ENCODE data around the gene CNTNAP5. TPM values are rescaled to one million over a fixed set of nuclear protein-coding genes. Genes with fewer than 3 reads are reported as not detected.

CNTNAP5 gene
- total RNA-seq, 1 donor from 2014 or later = 5.0 TPM

DNA sequence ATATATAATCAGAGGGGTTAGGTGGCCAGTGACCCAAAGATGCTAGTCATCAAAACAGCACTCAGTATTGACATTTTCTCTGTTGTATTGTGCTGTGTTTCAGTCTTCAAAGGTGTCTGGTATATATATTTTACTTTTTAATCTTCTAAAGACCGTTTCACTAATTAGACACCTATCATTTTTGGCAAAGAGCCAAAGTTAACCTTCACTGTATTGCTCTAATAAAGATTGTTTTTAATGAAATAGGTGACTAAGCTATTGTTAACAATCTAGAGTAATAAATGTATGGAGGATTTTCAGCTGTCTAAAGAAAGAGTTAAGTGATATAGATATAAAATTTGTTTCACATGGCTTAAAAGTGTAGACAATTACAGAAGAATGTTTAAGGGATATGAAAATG lies 264.0 kb downstream of the CNTNAP5 start:
- no peak overlapping the region for H3K4me3 Mint-ChIP-seq
- H3K9me3 Mint-ChIP-seq = no peaks in the 10 kb centered on the region
- no peak for DNase-seq (ENCODE audit: extremely low spot score, unreplicated experiment)
- TF ChIP-seq, protein P1, sequence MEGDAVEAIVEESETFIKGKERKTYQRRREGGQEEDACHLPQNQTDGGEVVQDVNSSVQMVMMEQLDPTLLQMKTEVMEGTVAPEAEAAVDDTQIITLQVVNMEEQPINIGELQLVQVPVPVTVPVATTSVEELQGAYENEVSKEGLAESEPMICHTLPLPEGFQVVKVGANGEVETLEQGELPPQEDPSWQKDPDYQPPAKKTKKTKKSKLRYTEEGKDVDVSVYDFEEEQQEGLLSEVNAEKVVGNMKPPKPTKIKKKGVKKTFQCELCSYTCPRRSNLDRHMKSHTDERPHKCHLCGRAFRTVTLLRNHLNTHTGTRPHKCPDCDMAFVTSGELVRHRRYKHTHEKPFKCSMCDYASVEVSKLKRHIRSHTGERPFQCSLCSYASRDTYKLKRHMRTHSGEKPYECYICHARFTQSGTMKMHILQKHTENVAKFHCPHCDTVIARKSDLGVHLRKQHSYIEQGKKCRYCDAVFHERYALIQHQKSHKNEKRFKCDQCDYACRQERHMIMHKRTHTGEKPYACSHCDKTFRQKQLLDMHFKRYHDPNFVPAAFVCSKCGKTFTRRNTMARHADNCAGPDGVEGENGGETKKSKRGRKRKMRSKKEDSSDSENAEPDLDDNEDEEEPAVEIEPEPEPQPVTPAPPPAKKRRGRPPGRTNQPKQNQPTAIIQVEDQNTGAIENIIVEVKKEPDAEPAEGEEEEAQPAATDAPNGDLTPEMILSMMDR (conservative IDR thresholded peaks at IDR 0.05) = no peak
- no peaks in the 10 kb centered on the region for H3K27me3 Mint-ChIP-seq
- no peaks in the 10 kb centered on the region for H3K36me3 Mint-ChIP-seq
- H3K4me1 Mint-ChIP-seq (ENCODE audit: unreplicated experiment) = no peaks in the 10 kb centered on the region
- no peak overlapping the region for H3K27ac Mint-ChIP-seq

DNA sequence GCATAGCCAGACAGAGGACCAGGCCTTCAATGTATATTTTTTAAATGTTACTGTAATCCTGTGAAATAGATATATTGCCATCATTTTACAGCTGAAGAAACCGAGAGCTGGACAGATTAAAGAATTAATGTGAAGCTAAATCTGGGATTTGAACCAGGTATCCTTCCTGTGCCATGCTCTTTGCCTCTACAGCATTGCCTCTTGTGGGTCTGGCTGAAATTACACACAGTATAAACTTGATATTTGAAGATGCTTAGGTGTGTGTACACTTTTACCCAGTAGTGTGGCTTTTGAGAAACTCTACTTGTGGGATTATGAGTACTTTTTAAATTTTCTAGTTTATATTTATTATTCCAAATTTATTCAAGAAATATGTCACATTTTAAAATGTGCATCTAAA lies 264.5 kb downstream of the CNTNAP5 start:
- H3K4me1 Mint-ChIP-seq (ENCODE audit: unreplicated experiment) = no peaks in the 10 kb centered on the region
- no peak for DNase-seq (ENCODE audit: extremely low spot score, unreplicated experiment)
- no peaks in the 10 kb centered on the region for H3K36me3 Mint-ChIP-seq
- no peak overlapping the region for H3K4me3 Mint-ChIP-seq
- H3K27ac Mint-ChIP-seq = no peak overlapping the region
- H3K9me3 Mint-ChIP-seq = no peaks in the 10 kb centered on the region
- H3K27me3 Mint-ChIP-seq = no peaks in the 10 kb centered on the region
- TF ChIP-seq, protein P1 (conservative IDR thresholded peaks at IDR 0.05) = peak; percentile 26

DNA sequence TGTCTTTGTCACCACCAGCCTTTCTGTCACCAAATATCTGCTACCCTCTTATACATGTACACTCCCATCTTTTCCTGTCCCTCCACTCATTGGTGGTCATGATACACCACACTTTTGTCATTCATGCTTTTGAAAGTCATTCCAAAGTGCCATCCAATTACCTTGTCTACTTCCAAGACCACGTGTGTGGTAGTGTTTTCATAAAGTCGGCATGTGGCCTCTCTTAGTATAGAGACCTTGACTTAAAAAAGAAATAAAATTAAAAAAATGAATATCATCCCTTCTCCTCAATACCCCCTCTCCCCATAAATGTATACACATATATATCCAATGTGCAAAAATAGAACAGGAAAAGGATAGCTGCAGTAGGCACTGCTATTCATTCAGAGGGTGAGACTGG lies 271.4 kb downstream of the CNTNAP5 start:
- Mint-ChIP-seq H3K27me3 (no peaks in the 10 kb centered on the region), H3K4me1 (ENCODE audit: unreplicated experiment) (no peaks in the 10 kb centered on the region), H3K9me3 (no peaks in the 10 kb centered on the region), H3K27ac (no peak overlapping the region), H3K4me3 (no peak overlapping the region), H3K36me3 (no peaks in the 10 kb centered on the region)
- TF ChIP-seq, protein P1 (conservative IDR thresholded peaks at IDR 0.05) = no peak
- DNase-seq (ENCODE audit: extremely low spot score, unreplicated experiment) = no peak

DNA sequence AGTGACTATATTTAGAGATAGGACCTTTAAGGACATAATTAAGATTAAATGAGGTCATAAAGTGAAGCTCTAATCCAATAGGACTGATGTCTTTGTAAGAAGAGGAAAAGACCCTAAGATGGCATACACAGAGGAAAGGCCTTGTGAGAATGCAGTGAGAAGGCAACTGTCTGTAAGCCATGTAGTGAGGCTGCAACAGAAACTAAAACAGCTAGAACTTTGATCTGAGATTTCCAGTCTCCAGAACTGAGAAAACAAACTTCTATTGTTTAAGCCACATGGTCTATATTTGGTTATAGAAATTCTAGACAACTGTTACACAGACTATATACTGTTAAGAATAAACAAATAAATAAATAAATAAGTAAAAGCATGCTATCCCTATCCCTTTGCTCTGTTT lies 276.8 kb downstream of the CNTNAP5 start:
- TF ChIP-seq, protein P1 (conservative IDR thresholded peaks at IDR 0.05) = no peak
- no peak for DNase-seq (ENCODE audit: extremely low spot score, unreplicated experiment)
- Mint-ChIP-seq H3K4me3 (no peak overlapping the region), H3K4me1 (ENCODE audit: unreplicated experiment) (no peaks in the 10 kb centered on the region), H3K36me3 (no peaks in the 10 kb centered on the region), H3K27me3 (no peaks in the 10 kb centered on the region), H3K27ac (no peak overlapping the region), H3K9me3 (peaks cover 6% of the 10 kb centered on the region)

DNA sequence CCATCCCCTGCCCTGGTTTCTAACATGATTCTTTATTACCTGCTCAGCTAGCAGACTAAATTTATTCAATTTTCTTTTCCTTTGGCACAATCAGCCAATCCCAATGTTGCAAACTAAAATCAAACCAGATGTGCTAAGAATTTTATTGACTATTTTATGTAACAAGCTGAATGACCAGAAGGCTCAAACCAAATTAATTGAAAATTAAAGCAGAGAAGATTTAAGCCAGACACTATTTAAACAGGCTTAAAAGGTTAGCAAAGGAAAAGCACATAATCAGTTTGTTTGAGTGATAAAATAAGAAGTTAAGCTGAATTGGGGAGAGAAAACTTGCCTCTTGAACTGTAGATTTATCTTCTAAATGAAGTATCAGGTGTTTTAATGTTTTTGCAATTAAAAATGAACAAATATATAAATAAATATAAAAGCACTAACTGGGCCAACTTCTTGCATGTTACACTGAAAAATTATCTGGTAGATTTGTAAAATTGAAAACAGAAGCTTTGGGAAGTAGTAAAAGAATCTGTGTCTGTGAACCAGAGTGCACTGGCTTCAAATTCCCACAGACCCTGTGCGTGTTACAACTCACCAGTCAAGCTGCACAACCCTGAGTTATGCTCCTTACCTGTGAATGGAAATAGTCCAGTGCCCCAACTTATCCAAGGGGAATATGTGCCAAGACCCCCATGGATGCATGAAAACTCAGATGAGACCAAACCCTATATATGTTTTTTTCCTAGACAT lies 283.4 kb downstream of the CNTNAP5 start:
- no peak for DNase-seq (ENCODE audit: extremely low spot score, unreplicated experiment)
- H3K9me3 Mint-ChIP-seq = peaks cover 11% of the 10 kb centered on the region
- H3K4me3 Mint-ChIP-seq = no peak overlapping the region
- no peaks in the 10 kb centered on the region for H3K36me3 Mint-ChIP-seq
- H3K27me3 Mint-ChIP-seq = no peaks in the 10 kb centered on the region
- H3K27ac Mint-ChIP-seq = no peak overlapping the region
- H3K4me1 Mint-ChIP-seq (ENCODE audit: unreplicated experiment) = no peaks in the 10 kb centered on the region
- TF ChIP-seq, protein P1 (conservative IDR thresholded peaks at IDR 0.05) = no peak

All from type B pancreatic cell (in vitro differentiated cells).